AG09319 (cell line): ENCODE measurements around the gene MAP2K7.

Source experiments
- DNase-seq: peaks from one replicate; pipeline ENCODE4 v3.0.0-alpha.2; 2010; ENCODE audit warnings: low read depth; ENCODE audit errors: extremely low read depth
- TF ChIP-seq, protein P1 (sequence below): IDR thresholded peaks from 2 replicates; pipeline ENCODE4 v1.5.1; 2011; ENCODE audit warnings: low read depth, mild to moderate bottlenecking, inconsistent platforms, low read length, moderate library complexity

The MAP2K7 gene

DNA sequence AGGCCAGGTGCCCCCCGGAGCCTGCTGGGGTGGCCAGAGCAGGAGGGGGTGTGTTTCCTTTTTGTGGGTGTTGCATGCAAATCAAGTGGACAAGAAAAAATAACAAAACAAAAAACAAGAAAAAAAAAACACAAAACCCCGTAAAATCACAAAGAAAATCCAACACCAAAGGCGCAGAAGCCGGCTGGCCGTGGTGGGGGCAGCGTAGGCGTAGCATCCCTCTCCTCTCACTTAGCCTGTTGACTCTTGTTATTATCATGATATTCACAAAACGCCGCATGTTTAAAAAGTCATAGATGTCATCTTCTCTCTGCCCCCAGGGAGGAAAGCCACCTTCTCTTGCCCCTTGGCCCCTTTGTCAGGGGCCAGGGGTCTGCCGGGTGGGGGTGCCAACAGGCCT, 10.0 kb downstream of the MAP2K7 start:
- TF ChIP-seq, protein P1, sequence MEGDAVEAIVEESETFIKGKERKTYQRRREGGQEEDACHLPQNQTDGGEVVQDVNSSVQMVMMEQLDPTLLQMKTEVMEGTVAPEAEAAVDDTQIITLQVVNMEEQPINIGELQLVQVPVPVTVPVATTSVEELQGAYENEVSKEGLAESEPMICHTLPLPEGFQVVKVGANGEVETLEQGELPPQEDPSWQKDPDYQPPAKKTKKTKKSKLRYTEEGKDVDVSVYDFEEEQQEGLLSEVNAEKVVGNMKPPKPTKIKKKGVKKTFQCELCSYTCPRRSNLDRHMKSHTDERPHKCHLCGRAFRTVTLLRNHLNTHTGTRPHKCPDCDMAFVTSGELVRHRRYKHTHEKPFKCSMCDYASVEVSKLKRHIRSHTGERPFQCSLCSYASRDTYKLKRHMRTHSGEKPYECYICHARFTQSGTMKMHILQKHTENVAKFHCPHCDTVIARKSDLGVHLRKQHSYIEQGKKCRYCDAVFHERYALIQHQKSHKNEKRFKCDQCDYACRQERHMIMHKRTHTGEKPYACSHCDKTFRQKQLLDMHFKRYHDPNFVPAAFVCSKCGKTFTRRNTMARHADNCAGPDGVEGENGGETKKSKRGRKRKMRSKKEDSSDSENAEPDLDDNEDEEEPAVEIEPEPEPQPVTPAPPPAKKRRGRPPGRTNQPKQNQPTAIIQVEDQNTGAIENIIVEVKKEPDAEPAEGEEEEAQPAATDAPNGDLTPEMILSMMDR: no peak
- no peak for DNase-seq

DNA sequence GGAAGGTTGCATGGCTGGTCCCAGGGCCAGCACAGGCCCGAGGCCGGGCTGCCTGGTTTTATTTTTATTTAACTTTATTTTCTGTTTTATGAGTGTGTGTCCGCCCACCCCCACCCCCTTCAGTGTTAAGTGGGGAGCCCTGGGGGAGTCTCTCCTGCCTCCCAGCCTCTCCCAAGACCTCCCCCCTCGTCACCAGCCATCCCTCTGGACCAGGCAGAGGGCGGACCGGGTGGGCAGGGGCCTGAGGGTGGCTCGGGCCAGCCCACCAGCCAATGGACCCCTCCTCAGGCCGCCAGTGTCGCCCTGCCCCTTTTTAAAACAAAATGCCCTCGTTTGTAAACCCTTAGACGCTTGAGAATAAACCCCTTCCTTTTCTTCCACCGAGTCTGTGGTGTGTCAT, 10.4 kb downstream of the MAP2K7 start:
- TF ChIP-seq, protein P1: no peak
- DNase-seq: no peak

DNA sequence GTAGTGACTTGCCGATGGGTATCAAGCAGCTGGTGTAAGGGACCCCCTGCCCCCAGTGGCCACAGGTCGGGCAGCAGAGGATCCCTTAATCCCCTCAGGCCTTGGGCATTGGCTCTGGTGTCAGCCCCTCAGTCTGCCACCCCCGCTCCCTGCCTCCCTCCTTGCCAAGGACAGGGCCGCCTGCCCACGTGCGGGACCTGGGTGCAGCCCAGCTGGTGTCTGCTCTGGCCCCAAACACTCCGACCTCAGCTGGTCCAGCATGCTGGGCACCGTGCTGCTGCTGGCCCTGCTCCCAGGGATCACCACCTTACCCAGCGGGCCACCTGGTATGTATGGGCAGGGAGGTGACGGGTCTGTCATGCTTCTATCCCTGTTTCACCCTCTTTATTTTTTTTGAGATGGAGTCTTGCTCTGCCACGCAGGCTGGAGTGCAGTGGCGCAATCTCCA, 10.9 kb downstream of the MAP2K7 start, which contains the start of gene TGFBR3L:
Gene TGFBR3L, plus strand, starts transcription at position 233 of the 448 bp plus-strand sequence.
- TF ChIP-seq, protein P1: no peak

DNA sequence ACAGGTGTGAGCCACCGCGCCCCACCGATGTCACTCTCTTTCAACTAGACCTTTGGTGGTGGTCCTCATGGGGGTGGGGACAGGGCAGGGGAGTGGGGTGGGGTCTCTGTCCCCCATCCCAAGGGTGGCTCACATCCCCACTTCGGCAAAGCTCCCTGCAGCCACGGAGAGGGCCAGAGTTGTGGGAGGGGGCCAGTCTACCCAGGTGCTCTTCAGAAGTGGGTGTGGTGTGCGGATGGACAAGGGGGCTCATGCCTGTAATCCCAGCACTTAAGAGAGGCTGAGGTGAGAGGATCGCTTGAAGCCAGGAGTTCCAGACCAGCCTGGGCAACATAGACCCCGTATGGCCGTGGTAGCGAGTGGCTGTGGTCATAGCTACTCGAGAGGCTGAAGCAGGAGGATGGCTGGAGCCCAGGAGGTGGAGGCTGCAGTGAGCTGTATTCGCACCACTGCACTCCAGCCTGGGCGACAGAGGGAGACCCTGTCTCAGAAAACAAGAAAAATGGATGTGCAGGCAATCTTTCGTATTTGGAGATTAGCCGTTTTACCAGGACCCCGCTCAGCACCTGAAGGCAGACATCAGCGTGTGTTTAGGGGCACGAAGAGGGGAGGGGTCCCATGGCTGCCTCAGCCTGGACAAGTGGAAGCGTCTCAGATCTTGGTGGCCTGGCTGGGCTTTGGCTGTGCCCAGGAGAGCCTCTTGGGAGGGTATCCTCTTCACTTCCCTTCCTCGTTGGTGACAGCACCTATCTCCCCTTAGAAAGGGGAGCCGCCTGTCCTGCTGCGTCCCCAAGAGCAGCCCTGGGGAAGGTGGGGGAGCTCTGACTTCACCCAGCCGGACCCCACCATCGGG, 11.8 kb downstream of the MAP2K7 start:
- TF ChIP-seq, protein P1: no peak
- DNase-seq: no peak

More for the DNA sequence above, 10.9 kb downstream of the MAP2K7 start, which contains the start of gene TGFBR3L:
- DNase-seq: no peak

DNA sequence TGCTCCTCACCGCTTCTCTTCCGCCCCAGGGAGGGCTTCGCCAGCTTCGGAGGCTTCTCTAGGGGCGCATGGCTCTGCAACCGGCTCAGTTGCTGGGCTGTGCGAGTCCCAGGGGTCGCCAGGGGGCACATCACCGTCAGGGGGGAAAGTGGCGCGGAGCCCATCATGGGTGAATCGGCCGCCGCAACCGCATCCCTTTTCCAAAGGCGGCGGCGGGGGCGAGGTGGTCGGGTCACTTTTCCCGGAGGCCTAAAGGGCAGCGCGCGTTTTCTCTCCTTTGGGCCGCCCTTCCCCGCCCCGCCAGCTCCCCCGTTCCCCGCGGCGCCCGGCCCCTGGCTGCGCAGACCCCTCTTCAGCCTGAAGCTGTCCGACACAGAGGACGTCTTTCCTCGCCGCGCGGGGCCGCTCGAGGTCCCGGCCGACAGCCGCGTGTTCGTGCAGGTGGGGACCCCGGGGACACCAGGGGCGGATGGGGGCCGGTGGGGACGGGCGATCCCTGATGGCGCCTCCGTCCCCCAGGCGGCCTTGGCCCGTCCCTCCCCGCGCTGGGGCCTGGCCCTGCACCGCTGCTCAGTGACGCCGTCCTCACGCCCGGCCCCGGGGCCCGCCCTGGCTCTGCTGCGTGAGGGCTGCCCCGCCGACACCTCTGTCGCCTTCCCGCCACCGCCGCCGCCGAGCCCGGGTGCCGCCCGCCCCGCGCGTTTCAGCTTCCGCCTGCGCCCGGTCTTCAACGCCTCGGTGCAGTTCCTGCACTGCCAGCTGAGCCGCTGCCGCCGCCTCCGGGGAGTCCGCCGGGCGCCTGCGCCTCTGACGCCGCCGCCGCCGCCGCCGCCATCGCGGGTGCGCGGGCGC, 12.7 kb downstream of the MAP2K7 start:
- no peak for DNase-seq
- TF ChIP-seq, protein P1: no peak

DNA sequence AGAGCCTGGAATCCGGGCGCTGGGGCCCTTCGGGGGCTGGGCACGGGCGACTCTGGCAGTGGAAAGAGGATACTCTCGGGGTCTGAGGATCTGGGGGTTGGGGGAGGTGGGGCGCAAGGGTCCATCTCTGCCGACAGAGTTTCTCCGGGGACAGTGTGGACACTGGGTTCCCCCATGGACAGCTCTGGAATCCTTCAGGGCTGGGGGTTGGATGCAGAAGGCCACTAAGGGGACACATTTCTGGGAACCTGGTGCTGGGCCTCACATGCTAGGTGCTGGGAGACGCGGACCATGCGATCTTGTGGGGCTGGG, 13.2 kb downstream of the MAP2K7 start:
- no peak for DNase-seq
- TF ChIP-seq, protein P1: no peak; the same call in 1 of the 2 replicates
